PC-9 (cell line): ENCODE data around the gene MXRA7.

ENCODE experiments used
- EZH2 ChIP-seq: fragments of 200-600 bp; sonication (generic); IDR thresholded peaks from 2 replicates; pipeline ENCODE4 v1.8.0; 2017; ENCODE audit warnings: antibody characterized with exemption, low read depth
- TF ChIP-seq, protein P1 (sequence below): fragments of 200-600 bp; sonication (generic); conservative IDR thresholded peaks from 2 replicates; pipeline ENCODE4 v1.6.1; 2017; ENCODE audit warnings: mixed run types, antibody characterized with exemption, mild to moderate bottlenecking, moderate library complexity

DNA sequence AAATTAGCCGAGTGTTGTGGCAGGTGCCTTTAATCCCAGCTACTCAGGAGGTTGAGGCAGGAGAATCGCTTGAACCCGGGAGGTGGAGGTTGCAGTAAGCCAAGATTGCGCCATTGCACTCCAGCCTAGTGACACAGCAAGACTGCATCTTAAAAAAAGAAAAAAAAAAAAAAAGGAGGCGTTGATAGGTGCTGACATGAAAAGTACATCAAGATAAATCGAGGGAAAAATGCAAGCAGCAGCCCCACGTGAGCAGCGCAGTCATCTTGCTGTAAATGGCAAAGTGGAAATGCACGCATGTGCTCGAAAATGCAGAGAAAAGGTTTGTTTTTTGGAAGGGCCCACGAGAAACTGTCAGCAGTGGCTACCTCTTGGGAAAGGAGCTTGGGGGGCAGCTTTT is 20.9 kb downstream of the MXRA7 start:
- TF ChIP-seq, protein P1, sequence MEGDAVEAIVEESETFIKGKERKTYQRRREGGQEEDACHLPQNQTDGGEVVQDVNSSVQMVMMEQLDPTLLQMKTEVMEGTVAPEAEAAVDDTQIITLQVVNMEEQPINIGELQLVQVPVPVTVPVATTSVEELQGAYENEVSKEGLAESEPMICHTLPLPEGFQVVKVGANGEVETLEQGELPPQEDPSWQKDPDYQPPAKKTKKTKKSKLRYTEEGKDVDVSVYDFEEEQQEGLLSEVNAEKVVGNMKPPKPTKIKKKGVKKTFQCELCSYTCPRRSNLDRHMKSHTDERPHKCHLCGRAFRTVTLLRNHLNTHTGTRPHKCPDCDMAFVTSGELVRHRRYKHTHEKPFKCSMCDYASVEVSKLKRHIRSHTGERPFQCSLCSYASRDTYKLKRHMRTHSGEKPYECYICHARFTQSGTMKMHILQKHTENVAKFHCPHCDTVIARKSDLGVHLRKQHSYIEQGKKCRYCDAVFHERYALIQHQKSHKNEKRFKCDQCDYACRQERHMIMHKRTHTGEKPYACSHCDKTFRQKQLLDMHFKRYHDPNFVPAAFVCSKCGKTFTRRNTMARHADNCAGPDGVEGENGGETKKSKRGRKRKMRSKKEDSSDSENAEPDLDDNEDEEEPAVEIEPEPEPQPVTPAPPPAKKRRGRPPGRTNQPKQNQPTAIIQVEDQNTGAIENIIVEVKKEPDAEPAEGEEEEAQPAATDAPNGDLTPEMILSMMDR: no peak
- no peak for TF ChIP-seq EZH2
